OCI-LY3 (cell line): ENCODE data around the gene EPN1.

Experiments
- EZH2phosphoT487 ChIP-seq: fragments of 200-600 bp; shearing (Covaris generic); IDR thresholded peaks from 2 replicates; pipeline ENCODE4 v1.6.1; 2018; ENCODE audit warnings: antibody characterized with exemption, mixed run types, low read depth
- TF ChIP-seq, protein P1 (sequence below): fragments of 200-600, 300-600 bp; sonication (generic); IDR thresholded peaks from 2 replicates; pipeline ENCODE4 v1.5.1; 2014; ENCODE audit warnings: antibody characterized with exemption, low read length, low read depth

DNA sequence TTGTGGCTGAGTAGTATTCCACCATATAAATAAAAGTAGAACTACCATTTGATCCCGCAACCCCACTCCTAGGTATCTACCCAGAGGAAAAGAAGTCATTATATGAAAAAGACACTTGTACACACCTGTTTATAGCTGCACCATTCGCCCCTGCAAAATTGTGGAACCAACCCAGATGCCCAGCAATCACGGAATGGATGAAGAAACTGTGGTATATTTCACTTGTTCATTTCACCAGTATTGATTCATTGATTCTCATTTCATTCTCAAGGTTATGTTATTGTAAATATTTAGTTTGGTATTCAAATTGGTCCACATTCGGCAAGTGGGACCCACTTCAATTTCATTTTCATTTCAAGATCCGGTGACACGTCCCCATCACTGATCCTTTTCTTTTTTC, 75.7 kb downstream of the EPN1 start:
- no peak for TF ChIP-seq EZH2phosphoT487
- TF ChIP-seq, protein P1, sequence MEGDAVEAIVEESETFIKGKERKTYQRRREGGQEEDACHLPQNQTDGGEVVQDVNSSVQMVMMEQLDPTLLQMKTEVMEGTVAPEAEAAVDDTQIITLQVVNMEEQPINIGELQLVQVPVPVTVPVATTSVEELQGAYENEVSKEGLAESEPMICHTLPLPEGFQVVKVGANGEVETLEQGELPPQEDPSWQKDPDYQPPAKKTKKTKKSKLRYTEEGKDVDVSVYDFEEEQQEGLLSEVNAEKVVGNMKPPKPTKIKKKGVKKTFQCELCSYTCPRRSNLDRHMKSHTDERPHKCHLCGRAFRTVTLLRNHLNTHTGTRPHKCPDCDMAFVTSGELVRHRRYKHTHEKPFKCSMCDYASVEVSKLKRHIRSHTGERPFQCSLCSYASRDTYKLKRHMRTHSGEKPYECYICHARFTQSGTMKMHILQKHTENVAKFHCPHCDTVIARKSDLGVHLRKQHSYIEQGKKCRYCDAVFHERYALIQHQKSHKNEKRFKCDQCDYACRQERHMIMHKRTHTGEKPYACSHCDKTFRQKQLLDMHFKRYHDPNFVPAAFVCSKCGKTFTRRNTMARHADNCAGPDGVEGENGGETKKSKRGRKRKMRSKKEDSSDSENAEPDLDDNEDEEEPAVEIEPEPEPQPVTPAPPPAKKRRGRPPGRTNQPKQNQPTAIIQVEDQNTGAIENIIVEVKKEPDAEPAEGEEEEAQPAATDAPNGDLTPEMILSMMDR: no peak
